ENCODE results near the gene UBR4.

DNA sequence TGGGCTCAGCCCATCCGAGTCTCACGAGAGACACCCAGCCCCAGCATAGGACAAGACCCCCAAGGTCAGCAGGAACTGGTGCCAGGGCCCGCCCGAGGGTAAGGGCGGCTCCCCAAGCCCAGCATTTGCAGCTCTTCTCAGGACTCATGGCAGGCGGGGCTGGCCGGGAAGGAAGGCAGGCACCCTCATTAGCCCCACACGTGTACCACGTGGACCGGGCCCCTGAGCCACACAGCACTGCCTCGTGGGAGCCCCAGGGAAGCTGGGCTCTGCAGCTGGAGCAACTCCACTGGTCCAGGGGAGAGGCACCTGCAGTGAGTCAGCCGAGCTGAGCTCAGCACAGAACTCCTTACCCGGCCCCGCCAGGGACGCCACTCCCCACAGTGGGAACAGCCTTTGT is 155.8 kb downstream of the UBR4 start:
- TF ChIP-seq SP1 (IDR thresholded peaks at IDR 0.05) (no peak), FOXA1 (IDR thresholded peaks at IDR 0.05) (no peak), TARDBP (IDR thresholded peaks at IDR 0.05) (no peak), NFRKB (IDR thresholded peaks at IDR 0.05) (no peak)
